A549 (cell line): ENCODE data around the gene SLC4A4.

Experiments used
- CTCF ChIP-seq: fragments of >200 bp; sonication (Bioruptor Twin); formaldehyde crosslinking; IDR thresholded peaks from 3 replicates; pipeline ENCODE4 v1.5.1; 2016
- JUNB ChIP-seq: fragments of >200 bp; sonication (Bioruptor Twin); formaldehyde crosslinking; IDR thresholded peaks from 2 replicates; pipeline ENCODE4 v1.6.1; 2016
- KDM1A ChIP-seq: fragments of 200-600 bp; sonication (generic); IDR thresholded peaks from 2 replicates; pipeline ENCODE4 v1.6.1; 2016; ENCODE audit warnings: low read depth, mild to moderate bottlenecking
- POLR2A ChIP-seq: IDR thresholded peaks from 2 replicates; pipeline ENCODE4 v1.6.1; 2012; ENCODE audit warnings: mild to moderate bottlenecking, low read length
- RAD21 ChIP-seq, 2 experiments: fragments of >200 bp in 1 of 2; sonication (Bioruptor Twin) in 1 of 2; formaldehyde crosslinking in 1 of 2; IDR thresholded peaks in 1 of 2; conservative IDR thresholded peaks in 1 of 2; 2 replicates in 1 of 2; 3 replicates in 1 of 2; pipeline ENCODE4 v1.6.1; 2012 to 2018; ENCODE audit warnings: inconsistent platforms in 1 of 2
- RFX5 ChIP-seq: fragments of 450-650 bp; IDR thresholded peaks from 2 replicates; pipeline ENCODE4 v1.7.1; 2014; ENCODE audit warnings: antibody characterized with exemption, mild to moderate bottlenecking, moderate library complexity
- SMC3 ChIP-seq: fragments of >200 bp; sonication (Bioruptor Twin); formaldehyde crosslinking; IDR thresholded peaks from 3 replicates; pipeline ENCODE4 v1.6.1; 2018; ENCODE audit warnings: inconsistent platforms
- TP53 ChIP-seq: fragments of 250-450 bp; sonication (Bioruptor Pico); IDR thresholded peaks from 2 replicates; pipeline ENCODE4 v1.5.0; 2021; ENCODE audit warnings: mild to moderate bottlenecking, moderate library complexity
- USF2 ChIP-seq: fragments of 450-650 bp; IDR thresholded peaks from 2 replicates; pipeline ENCODE4 v1.6.1; 2014; ENCODE audit warnings: antibody characterized with exemption
- TF ChIP-seq, protein P1 (sequence below): fragments of 250-450 bp; sonication (Bioruptor Pico); IDR thresholded peaks from 2 replicates; pipeline ENCODE4 v1.5.0; 2021; ENCODE audit warnings: mild to moderate bottlenecking, moderate library complexity, borderline replicate concordance
- TF ChIP-seq, protein P2 (sequence below): fragments of 200-600 bp; sonication (generic); IDR thresholded peaks from 2 replicates; pipeline ENCODE4 v1.6.1; 2016; ENCODE audit warnings: antibody characterized with exemption, mild to moderate bottlenecking, moderate library complexity

GRCh38 chr4:71609651-71610050 is 270.8 kb downstream of the SLC4A4 start:
- TF ChIP-seq CTCF (no peak), RFX5 (no peak), RAD21 (conservative IDR thresholded peaks at IDR 0.05 in 1 of 2, IDR thresholded peaks at IDR 0.05 in 1 of 2) (no peak), USF2 (no peak), JUNB (no peak), POLR2A (no peak), TP53 (CRISPR knock-in tag) (no peak), SMC3 (no peak), KDM1A (no peak)
- TF ChIP-seq, protein P1, sequence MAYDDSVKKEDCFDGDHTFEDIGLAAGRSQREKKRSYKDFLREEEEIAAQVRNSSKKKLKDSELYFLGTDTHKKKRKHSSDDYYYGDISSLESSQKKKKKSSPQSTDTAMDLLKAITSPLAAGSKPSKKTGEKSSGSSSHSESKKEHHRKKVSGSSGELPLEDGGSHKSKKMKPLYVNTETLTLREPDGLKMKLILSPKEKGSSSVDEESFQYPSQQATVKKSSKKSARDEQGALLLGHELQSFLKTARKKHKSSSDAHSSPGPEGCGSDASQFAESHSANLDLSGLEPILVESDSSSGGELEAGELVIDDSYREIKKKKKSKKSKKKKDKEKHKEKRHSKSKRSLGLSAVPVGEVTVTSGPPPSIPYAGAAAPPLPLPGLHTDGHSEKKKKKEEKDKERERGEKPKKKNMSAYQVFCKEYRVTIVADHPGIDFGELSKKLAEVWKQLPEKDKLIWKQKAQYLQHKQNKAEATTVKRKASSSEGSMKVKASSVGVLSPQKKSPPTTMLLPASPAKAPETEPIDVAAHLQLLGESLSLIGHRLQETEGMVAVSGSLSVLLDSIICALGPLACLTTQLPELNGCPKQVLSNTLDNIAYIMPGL (CRISPR knock-in tag) = no peak
- TF ChIP-seq, protein P2, sequence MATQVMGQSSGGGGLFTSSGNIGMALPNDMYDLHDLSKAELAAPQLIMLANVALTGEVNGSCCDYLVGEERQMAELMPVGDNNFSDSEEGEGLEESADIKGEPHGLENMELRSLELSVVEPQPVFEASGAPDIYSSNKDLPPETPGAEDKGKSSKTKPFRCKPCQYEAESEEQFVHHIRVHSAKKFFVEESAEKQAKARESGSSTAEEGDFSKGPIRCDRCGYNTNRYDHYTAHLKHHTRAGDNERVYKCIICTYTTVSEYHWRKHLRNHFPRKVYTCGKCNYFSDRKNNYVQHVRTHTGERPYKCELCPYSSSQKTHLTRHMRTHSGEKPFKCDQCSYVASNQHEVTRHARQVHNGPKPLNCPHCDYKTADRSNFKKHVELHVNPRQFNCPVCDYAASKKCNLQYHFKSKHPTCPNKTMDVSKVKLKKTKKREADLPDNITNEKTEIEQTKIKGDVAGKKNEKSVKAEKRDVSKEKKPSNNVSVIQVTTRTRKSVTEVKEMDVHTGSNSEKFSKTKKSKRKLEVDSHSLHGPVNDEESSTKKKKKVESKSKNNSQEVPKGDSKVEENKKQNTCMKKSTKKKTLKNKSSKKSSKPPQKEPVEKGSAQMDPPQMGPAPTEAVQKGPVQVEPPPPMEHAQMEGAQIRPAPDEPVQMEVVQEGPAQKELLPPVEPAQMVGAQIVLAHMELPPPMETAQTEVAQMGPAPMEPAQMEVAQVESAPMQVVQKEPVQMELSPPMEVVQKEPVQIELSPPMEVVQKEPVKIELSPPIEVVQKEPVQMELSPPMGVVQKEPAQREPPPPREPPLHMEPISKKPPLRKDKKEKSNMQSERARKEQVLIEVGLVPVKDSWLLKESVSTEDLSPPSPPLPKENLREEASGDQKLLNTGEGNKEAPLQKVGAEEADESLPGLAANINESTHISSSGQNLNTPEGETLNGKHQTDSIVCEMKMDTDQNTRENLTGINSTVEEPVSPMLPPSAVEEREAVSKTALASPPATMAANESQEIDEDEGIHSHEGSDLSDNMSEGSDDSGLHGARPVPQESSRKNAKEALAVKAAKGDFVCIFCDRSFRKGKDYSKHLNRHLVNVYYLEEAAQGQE = no peak
